HL-60 (cell line): ENCODE measurements around the gene RAB34.

ENCODE experiments used
- CTCF ChIP-seq: IDR thresholded peaks from one replicate; pipeline ENCODE4 v1.5.1; 2011; ENCODE audit warnings: low read length, control low read depth, inconsistent platforms; ENCODE audit not compliant: insufficient read depth
- POLR2AphosphoS5 ChIP-seq: IDR thresholded peaks from 2 replicates; pipeline ENCODE4 v1.6.1; 2012; ENCODE audit warnings: low read depth

- TF ChIP-seq POLR2AphosphoS5, result no peak
- no peak for TF ChIP-seq CTCF
Measured at GRCh38 chr17:28735242-28735722, 17.6 kb upstream of the RAB34 start.
